ENCODE measurements around the gene NIPAL3.
A peak's percentile ranks its signal among the peaks of the same experiment; 100 is the strongest.
"Not testable (repeated sequence)": the region's sequence is repeated elsewhere in the genome, so short reads cannot be mapped to it uniquely, and the experiment has no call there.

Gene NIPAL3

DNA sequence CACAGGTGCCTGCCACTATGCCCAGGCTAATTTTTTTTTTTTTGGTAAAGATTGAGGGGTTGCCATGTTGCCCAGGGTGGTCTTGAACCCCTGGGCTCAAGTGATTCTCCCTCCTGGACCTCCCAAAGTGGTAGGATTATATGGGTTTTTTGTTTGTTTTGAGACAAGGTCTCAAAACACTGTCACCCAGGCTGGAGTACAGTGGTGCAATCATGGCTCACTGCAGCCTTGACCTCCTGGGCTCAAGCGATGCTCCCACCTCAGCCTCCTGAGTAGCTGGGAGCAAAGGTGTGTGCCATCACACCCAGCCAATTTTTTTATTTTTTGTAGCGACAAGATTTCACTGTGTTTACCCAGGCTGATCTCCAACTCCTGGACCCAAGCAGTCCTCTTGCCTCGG is 78.2 kb downstream of the NIPAL3 start:
- DNase-seq, result no peak

DNA sequence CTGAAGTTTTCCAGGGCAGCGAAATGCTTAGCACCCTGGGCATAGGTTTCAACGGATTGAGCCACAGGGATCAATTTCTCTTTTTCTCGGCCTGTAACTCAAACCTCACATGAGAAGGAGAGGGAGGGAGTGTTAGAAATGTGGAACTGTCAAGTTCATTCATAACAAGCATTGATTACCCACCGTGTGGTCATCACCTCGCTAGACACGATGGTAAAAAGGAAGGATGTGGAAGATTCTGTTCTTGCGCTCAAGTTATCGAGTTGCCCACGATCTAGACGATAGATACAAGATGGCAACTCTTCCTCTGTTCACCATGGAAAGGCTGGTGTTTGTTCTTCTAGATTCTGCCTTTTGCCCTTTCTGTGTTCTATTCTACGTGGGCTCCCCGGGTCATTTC is 83.0 kb downstream of the NIPAL3 start:
- no peak for DNase-seq

DNA sequence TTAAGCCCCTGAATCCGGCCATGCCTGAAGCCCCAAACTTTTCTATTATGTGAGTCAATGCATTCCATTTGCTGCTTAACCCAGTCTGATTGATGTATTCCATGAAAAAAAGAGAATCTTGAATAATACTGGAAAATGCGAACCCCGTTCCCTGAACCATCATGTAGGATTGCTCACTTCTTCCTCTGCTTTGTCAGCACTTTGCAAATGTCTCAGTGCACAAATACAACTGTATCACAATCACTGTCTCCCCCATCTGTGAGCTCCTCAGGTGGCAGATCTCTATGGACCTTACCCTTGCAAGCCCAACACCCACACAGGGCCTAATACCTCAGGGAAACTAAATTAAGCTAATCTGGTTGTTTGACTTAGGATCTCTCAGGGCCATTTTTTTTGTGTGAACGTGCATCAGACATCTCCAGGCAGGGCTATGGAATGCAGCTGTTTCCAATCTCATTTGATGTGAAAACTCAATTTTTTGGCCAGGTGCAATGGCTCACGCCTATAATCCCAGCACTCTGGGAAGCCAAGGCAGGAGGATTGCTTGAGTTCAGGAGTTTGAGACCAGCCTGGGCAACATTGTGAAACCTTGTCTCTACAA is 84.9 kb downstream of the NIPAL3 start:
- no peak for DNase-seq

DNA sequence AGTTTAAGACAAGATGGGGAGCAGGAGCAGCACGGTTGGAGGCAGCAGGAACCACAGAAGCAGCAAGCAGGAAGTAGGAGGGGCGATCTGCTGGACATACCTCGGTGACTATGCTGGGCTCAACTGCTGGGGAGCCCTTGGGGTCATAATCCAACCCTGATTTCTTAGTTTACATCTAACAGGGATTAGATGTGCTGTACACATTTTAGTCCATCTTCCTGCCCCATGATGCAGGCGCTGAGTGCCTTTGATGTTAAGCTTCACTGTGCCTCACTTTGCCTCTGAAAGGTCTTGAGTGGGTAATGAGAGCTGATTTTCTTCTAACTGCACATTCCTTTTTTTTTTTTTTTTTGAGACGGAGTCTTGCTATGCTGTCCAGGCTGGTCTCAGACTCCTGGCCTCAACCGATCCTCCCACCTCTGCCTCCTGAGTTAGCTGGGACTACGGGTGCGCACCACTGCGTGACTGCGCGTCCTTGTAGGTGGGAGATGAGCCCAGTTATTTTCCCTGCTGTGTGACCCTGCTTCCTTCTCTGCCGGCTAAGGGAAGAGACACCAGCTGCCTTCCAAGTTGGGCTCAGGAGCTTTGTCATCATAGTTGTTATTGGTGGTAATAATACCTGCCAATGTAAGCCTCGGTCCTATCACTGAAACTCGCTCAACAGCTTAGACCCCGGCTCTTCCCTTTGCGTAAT is 85.9 kb downstream of the NIPAL3 start:
- peak; percentile 55 for DNase-seq

DNA sequence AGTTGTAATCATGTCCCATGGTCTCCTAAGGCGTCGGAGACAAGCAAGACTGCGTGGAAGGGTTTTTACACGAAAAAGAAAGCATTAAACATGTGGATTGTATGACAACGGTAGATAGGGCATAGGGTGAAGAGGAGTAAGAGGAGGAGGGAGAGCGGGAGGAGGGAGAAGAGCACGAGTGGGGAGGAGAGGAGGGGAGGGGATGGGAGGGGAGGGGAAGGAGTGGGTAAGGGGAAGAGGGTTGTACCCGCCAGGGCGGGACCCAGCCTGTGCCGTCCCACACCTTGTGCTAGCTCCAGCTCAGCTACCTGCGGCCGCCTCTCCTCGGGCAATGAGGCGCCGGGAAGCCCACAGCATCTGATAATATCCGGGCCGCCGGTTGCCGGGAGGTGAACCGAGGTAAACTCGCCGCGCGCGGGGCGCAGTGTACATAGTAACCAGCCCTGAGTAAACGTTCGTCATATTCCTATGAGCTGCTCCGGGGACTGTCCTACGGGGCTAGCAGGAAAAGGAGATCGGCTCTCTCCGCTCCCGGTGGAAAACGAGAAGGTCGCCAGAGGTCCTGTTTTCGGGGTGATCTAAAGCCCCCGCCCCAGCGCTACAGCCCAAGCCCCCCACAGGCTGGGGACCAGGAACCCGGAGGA is 86.6 kb downstream of the NIPAL3 start:
- DNase-seq, result peak; percentile 61

DNA sequence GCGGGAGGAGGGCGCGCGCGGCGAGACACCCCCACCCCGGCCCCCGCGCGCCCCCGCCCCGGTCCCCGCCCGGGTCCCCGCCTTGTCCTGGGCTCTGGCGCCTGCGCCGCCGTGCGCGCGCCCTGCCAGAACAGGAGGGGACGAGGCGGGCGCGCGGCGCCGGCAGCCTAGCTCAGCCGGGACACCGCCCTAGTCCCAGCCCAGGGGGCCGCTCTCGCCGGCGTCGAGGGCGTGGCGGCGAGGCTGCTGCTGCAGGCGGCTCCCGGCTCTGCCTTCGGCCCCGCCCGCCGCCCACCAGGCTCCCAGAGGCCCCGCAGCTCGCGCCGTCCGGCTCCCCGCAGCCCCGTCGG is 87.1 kb downstream of the NIPAL3 start, which contains the start of gene RCAN3:
RCAN3 (plus strand) TSS at position 128 of the 350 bp plus-strand sequence. CDS start 11,537 bp downstream, outside the sequence.
- DNase-seq, result peak; percentile 82

DNA sequence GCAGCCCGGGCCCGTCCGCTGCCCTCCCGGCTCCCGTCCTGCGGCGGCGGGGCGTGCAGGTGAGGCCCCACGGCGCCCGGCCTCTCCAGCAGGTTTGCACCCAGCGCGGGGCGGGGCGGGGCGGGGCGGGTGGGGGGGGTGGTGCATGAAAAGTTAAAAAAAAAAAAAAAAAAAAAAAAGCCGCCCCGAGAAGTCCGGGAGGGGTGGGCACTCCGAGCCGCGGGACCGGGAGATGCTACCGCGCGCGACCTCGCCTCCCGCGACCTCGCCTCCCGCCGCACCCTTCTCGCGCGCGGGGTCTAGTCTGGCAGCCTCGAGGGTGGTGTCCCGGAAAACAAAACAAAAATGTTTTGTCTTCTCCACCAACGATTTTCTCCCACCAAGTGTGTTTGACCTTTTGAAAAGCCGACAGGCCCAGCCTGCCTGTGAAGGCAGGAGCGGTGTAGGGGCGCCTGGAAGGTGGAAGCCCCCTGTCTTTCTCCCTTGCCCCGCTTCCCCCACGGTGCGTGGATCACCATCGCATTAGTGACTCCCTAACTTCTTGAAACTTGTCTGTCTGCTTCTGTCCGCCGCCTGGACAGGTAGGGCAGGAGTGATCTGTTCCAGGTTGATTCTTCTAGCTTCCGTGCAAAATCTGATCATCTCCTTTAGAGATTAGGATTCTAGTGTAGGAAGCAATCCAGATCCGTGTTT is 87.6 kb downstream of the NIPAL3 start:
- no peak for DNase-seq

DNA sequence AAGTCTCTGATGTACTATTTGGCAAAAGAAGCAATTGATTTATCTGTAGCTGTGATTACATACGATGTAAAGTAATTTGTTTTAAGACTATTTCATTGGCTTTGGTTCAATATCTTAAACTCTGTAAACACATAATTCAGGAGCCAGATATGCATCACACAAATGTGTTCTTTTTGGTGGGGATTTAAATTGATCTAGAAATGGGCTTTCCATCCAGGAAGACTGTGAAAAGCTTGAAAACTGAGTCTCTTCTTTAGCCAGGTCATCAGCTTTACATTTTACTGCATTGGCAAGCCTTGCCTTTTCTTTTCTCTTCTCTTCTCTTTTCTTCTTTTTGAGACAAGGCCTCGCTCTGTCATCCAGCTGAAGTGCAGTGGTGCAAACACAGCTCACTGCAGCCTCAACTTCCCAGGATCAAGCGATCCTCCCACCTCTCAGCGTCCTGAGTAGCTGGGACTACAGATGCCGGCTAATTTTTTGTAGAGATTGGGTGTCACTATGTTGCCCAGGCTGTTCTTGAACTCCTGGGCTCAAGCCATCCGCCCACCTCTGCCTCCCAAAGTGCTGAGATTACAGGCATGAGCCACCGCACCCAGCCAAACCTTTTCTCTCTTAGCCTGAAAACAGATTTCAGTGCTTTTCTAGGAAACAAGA is 88.4 kb downstream of the NIPAL3 start:
- no peak for DNase-seq

DNA sequence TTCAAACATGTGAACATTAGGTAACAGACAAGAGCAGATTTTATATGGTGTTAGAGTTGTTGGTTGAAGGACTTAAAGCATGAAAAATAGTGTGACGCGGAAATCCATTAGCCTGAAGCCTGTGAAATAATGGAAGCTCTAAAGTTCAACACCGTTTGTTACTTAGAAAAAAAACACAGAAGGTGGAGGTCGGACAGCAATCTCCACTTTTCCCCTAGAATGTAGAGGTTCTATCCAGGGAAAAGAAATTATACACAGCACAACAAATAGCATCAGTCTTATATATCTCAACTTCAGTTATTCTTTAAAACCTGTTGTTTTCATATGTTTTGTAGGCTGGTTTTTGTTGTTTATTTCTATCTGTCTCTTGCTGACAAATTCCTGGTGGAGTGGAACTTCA is 89.0 kb downstream of the NIPAL3 start:
- DNase-seq, result no peak

DNA sequence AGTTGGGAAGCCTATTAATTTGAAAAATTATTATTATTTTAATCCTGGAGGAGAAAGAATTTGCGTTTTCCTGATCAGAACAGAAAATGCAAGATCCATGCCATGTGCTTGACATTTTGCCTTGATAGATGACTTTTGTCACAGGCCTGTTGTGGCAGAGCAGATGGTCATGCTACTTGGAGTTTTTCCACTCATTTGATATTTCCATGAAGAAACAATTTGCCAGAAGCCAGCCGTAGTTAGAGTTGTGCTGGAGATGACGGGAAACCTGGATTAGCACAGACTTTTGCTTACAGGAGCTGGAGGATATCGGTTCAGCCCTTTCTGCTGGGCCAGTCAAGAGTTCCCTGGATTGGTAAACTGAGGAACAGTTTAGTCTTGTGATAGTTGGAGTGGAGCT is 90.2 kb downstream of the NIPAL3 start:
- DNase-seq, result no peak

DNA sequence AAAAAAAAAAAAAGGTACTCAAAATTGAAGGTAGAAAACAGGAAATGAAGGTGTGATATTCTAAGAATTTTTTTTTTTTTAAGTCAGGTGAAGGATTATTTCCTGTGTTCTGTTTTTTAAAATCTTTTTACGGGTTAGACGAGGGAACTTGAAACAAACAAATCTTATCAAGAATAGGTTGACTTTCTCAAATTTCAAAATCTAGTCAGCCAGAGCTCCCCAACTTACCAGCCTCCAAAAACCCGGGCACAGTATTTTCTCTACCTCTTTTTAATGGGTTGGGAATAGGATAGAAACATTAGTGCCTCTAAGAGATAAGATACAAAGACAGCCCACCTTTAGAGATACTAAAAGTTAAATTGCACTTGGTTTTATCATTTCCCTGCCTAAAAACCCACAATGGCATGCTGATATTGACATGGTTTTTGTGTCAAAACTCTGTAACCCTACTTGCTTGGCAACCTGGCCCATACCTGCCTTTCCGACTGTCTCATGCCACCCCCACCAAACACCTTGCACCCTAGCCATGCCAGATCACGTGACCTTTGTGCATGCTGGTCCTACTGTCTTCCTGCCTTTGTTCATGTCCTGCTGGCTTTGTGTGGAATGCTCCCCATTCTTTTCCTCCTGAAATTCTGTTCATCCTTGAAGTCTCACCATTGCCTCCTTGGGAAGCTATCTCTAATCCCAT is 91.2 kb downstream of the NIPAL3 start:
- no peak for DNase-seq

DNA sequence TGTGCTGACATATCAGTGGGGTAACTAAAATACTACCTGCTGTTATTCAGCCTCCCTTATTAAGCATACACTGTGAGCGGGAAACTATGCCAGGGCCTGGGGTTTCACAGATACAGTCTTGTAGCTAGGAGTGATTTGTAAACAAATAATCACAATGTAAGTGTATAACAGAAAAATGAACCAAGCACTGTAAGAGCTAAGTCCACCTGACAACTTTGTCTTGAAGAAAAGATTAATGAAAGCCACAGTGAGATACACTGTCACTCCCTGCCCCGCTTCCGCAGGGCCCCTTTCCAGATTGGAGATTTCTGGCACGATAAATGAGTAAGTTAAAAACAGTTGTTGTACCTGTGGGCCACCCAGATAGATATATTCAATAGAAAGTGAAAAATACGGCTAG is 91.8 kb downstream of the NIPAL3 start:
- no peak for DNase-seq

DNA sequence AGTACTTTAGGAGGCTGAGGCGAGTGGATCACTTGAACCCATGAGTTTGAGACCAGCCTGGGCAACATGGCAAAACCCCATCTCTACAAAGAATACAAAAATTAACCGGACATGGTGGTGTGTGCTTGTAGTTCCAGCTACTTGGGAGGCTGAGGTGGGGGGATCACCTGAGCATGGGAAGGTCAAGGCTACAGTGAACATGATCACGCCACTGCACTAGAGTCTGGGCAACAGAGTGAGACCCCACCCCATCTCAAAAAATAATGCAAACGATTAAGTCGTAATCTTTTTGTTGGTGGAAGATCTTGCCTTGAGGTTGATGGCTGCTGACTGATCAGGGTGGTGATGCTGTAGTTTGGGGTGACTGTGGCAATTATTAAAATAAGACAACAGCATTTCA is 93.3 kb downstream of the NIPAL3 start:
- DNase-seq, result no peak

DNA sequence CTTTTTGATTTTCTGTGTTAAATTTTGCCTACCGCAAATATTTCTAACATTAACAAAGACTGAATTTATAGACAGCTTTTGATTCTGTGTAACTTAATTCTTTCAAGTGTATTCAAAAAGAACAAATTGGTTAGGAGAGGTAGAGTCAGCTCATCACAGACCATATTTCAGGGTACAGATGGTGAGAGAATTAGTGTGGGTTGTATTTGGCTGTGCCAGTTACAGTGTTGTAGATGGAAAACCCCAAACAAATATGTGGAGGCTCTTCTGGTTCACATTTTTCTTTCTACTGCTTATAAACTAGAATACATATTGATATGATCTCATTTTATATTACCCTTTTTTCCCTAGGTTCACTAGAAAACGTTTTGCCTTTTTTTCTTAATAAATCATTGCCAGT is 98.1 kb downstream of the NIPAL3 start:
- no peak for DNase-seq

DNA sequence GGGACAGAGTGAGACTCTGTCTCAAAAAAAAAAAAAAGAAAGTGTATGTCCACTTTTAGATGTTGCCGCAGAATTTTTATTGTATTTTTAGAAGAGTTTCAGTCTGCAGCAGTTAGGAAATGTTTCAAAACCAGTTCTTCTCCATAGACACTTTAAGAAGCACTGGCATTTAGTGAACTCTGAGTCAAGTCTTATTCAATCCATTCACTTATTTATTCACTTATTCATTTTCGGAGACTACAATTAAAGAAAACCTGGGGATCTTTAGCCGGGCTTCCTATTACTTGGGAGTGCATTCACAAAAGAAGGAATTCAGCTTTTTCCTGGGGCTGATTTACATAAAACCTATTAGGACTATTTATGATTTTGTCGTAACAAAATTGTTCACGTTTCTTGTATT is 99.3 kb downstream of the NIPAL3 start:
- no peak for DNase-seq

DNA sequence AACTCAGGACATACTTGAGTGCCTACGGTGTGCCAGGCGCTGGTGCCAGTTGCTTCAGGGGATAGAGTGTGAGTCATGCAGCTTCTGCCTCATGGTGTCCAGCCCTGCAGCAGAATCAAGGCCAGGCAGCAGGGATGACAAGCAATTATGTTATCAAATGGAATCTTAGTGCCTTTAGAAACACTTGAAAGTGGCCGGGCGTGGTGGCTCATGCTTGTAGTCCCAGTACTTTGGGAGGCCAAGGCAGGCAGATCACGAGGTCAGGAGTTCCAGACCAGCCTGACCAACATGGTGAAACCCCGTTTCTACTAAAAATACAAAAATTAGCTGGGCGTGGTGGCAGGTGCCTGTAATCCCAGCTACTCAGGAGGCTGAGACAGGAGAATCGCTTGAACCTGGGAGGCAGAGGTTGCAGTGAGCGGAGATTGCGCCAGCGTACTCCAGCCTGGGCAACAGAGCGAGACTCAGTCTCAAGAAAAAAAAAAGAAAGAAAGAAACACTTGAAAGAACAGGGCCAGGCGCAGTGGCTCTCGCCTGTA is 100.1 kb downstream of the NIPAL3 start:
- DNase-seq, result not testable (repeated sequence)

DNA sequence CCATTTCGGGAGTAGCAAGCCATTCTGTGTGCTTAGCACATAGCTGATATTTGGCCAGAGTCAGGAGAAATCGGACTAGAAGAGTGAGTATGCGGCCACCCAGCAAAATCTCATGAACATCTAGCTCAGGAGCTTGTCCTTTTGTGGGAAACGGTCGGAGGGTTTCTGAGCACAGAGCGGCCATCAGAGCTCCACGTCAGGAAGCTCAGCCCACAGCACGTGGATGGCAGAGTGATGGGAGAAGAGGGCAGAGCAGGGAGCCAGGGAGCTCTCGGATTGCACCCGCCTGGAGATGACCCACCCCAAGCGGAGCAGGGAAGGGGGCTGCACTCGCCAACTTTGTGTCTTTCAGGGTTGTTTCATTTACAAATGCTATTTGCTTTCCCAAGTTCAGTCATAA is 100.9 kb downstream of the NIPAL3 start:
- DNase-seq, result no peak

DNA sequence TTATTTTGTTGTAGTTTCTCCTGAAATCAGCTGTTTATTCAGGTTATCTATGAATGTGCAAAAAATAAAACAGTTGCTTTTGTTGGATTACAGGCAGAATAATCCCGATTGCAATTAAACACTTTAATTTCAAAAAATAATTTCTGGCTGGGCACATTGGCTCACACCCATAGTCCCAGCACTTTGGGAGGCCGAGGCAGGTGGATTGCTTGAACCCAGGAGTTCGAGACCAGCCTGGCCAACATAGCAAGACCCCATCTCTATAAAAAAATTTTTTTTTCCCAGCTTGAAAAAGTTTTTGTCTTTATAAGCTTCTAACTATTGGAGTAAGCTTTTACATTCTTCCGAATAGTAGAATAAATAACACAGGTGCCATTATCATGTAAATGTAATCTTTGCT is 102.3 kb downstream of the NIPAL3 start:
- DNase-seq, result no peak

DNA sequence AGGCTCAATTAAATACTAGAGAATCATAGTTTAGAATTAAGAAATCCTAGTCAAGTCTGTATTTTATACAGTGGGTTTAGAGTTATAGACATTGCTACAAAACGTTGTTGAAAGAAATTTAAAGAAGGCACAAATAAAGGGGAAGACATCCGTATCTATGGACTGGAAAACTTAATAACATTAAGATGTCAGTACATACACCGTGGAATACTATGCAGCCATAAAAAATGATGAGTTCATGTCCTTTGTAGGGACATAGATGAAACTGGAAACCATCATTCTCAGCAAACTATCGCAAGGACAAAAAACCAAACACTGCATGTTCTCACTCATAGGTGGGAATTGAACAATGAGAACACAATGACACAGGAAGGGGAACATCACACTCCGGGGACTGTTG is 104.7 kb downstream of the NIPAL3 start:
- not testable (repeated sequence) for DNase-seq

Data from RPMI8226 (cell line).